Measurements from ENCODE around the gene MBD3L3. TPM values are rescaled to one million over a fixed set of nuclear protein-coding genes. Genes with fewer than 3 reads are reported as not detected.

MBD3L3 gene
- polyA plus RNA-seq, 2 of the 4 experiments (the other 2 are of a cell fraction): not detected

DNA sequence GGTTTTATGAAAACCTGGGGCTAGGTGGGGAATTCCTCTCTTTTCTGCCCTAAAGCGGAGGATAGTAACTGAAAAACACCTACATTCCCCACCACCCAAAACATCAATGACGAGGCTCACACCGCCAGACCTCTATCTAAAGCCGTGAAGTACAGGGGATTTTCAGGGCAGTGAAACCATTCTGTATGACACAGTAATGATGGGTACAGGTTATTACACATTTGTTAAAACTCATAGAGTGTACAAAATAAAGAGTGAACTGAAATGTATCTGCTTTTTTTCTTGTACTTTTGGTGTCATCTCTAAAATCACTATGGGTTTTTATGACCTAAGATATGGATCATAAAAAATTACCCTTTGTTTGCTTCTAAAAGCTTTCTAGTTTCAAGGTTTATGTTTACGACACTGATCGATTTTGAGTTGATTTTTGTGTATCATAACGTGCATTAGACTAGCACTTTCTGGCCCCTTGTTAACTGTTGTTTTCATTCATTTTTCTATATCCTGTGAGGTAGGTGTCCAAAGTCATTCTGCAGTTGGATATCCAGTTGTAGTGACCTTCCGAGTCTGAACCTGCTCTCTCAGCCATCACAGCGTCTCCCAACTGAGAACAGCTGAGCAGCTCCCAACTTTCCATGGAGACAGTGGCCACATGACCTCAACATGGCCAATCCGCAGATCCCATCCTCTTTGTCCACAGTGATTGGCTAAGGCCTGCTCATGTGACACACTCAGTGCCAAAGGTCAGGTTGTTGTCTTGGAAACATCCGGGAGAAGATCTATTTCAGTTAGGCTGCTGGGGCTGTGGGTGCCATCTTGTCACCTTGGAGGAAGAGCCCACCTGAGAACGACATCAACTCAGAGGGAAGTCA, 47.5 kb downstream of the MBD3L3 start (continued):
- no peak for TF ChIP-seq RFX5 (IDR thresholded peaks at IDR 0.05)

DNA sequence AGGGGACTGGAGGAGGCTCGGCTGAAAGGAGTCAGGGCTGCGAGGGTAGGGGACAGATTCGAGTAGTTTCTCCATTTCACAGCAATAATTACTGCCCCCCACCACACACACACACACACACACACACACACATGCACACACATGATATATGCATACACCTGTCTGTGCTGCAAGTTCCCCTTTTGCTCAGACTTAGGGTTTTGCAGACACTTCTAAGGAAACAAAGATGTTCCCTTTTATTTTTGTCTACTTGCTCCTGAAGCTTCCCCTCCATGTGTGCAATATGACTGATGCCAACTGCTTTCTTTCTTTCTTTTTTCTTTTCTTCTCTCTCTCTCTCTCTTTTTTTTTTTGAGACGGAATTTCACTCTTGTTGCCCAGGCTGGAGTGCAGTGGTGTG, 50.6 kb downstream of the MBD3L3 start:
- Histone ChIP-seq H3K4me2 (no peak overlapping the region), H3K27ac (no peak overlapping the region), H3K4me1 (no peaks in the 10 kb centered on the region), H3K4me3 (no peak overlapping the region), H3K9me3 (no peaks in the 10 kb centered on the region)
- no peak for ATAC-seq
- no peak for FAIRE-seq
- TF ChIP-seq CHD4 (IDR thresholded peaks at IDR 0.05; ENCODE audit: borderline replicate concordance) (no peak), RCOR1 (IDR thresholded peaks at IDR 0.05; ENCODE audit: low read depth, low read length) (no peak), HOXA7 (CRISPR knock-in tag; IDR thresholded peaks at IDR 0.05) (no peak), RARB (CRISPR knock-in tag; IDR thresholded peaks at IDR 0.05) (no peak), HEYL (CRISPR knock-in tag; IDR thresholded peaks at IDR 0.05) (no peak), NPAS2 (CRISPR knock-in tag; IDR thresholded peaks at IDR 0.05; ENCODE audit: borderline replicate concordance) (no peak), EHMT2 (IDR thresholded peaks at IDR 0.05; ENCODE audit: low read depth) (no peak), SREBF2 (IDR thresholded peaks at IDR 0.05) (no peak), RFX5 (IDR thresholded peaks at IDR 0.05) (no peak), SMC3 (IDR thresholded peaks at IDR 0.05) (no peak), HOXB13 (CRISPR knock-in tag; IDR thresholded peaks at IDR 0.05; ENCODE audit: low read depth) (no peak), FOSB (CRISPR knock-in tag; IDR thresholded peaks at IDR 0.05) (no peak), RNF2 (IDR thresholded peaks at IDR 0.05; ENCODE audit: borderline replicate concordance, low read depth) (no peak), ZNF302 (CRISPR knock-in tag; IDR thresholded peaks at IDR 0.05) (no peak), RAD21 (conservative IDR thresholded peaks at IDR 0.05 in 1 of 2, IDR thresholded peaks at IDR 0.05 in 1 of 2) (no peak)
- TF ChIP-seq, protein P1, sequence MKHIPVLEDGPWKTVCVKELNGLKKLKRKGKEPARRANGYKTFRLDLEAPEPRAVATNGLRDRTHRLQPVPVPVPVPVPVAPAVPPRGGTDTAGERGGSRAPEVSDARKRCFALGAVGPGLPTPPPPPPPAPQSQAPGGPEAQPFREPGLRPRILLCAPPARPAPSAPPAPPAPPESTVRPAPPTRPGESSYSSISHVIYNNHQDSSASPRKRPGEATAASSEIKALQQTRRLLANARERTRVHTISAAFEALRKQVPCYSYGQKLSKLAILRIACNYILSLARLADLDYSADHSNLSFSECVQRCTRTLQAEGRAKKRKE (CRISPR knock-in tag; IDR thresholded peaks at IDR 0.05; ENCODE audit: low read depth): no peak
- ChIA-PET CTCF (no interaction called here), POLR2A (no interaction called here)
- DNase-seq (ENCODE audit: low read depth in 1 of 2, low spot score in 1 of 2): no peak
- WGBS (ENCODE audit: missing lambda C conversion rate): 4% methylated on average over 4 of the region's 4 CpGs

Other genes with a start within 250 kb of the MBD3L3 start
- gene ADGRE1, start 171.1 kb downstream of the MBD3L3 start, polyA plus RNA-seq (2011; rRNA removed): 3.6 and 4.2 TPM in 2 replicates
- gene ADGRE1, start 171.1 kb downstream of the MBD3L3 start, polyA plus RNA-seq (2017; fragmentation: RNase III; extraction: RNeasy Plus Mini Kit Qiagen cat#74134 plus additional on column Dnase treatment): 4.8 to 6.6 TPM (median 5.0 TPM) in 3 replicates
- not detected in 2 replicates for gene MBD3L2B, start 37.2 kb downstream of the MBD3L3 start, polyA plus RNA-seq (2011; rRNA removed)
- not detected in 3 replicates for gene MBD3L2B, start 37.2 kb downstream of the MBD3L3 start, polyA plus RNA-seq (2017; fragmentation: RNase III; extraction: RNeasy Plus Mini Kit Qiagen cat#74134 plus additional on column Dnase treatment)
- not detected in 2 replicates for gene MBD3L5, start 28.1 kb downstream of the MBD3L3 start, polyA plus RNA-seq (2011; rRNA removed)
- gene MBD3L5, start 28.1 kb downstream of the MBD3L3 start, polyA plus RNA-seq (2017; fragmentation: RNase III; extraction: RNeasy Plus Mini Kit Qiagen cat#74134 plus additional on column Dnase treatment): not detected in 3 replicates
- gene MBD3L4, start 18.5 kb downstream of the MBD3L3 start, polyA plus RNA-seq (2011; rRNA removed): not detected in 2 replicates
- not detected in 3 replicates for gene MBD3L4, start 18.5 kb downstream of the MBD3L3 start, polyA plus RNA-seq (2017; fragmentation: RNase III; extraction: RNeasy Plus Mini Kit Qiagen cat#74134 plus additional on column Dnase treatment)
- not detected in 2 replicates for gene MBD3L2, start 9.4 kb downstream of the MBD3L3 start, polyA plus RNA-seq (2011; rRNA removed)
- not detected in 3 replicates for gene MBD3L2, start 9.4 kb downstream of the MBD3L3 start, polyA plus RNA-seq (2017; fragmentation: RNase III; extraction: RNeasy Plus Mini Kit Qiagen cat#74134 plus additional on column Dnase treatment)
- 4.2 and 5.0 TPM in 2 replicates for gene ZNF557, start 11.0 kb upstream of the MBD3L3 start, polyA plus RNA-seq (2011; rRNA removed)
- gene ZNF557, start 11.0 kb upstream of the MBD3L3 start, polyA plus RNA-seq (2017; fragmentation: RNase III; extraction: RNeasy Plus Mini Kit Qiagen cat#74134 plus additional on column Dnase treatment): 2.3 to 2.4 TPM (median 2.3 TPM) in 3 replicates
- gene INSR, start 235.7 kb upstream of the MBD3L3 start, polyA plus RNA-seq (2011; rRNA removed): 3.3 and 4.4 TPM in 2 replicates
- gene INSR, start 235.7 kb upstream of the MBD3L3 start, polyA plus RNA-seq (2017; fragmentation: RNase III; extraction: RNeasy Plus Mini Kit Qiagen cat#74134 plus additional on column Dnase treatment): 1.2 to 2.0 TPM (median 1.8 TPM) in 3 replicates

Data from A549 (cell line).